ENCODE data around the gene OGDHL. TPM values are rescaled to one million over a fixed set of nuclear protein-coding genes. Genes with fewer than 3 reads are reported as not detected.

Gene OGDHL
- total RNA-seq, 2 experiments from 2014 or later = 0.09 to 0.35 TPM

GRCh38 chr10:49713266-49713665 lies 48.9 kb downstream of the OGDHL start:
- Mint-ChIP-seq H3K4me3 (no peak overlapping the region), H3K27ac (no peak overlapping the region), H3K27me3 (peaks cover 5% of the 10 kb centered on the region), H3K4me1 (no peaks in the 10 kb centered on the region), H3K36me3 (no peaks in the 10 kb centered on the region), H3K9me3 (ENCODE audit: low read depth) (no peaks in the 10 kb centered on the region)
- no peak for DNase-seq
- no peak for ATAC-seq
- CTCF ChIA-PET = no interaction called here

GRCh38 chr10:49711481-49711880 lies 50.6 kb downstream of the OGDHL start:
- no peak overlapping the region for H3K27ac Mint-ChIP-seq
- no peaks in the 10 kb centered on the region for H3K27me3 Mint-ChIP-seq
- H3K9me3 Mint-ChIP-seq (ENCODE audit: low read depth) = no peaks in the 10 kb centered on the region
- DNase-seq (no peak), ATAC-seq (no peak)
- CTCF ChIA-PET = no interaction called here
- H3K4me1 Mint-ChIP-seq = no peaks in the 10 kb centered on the region
- no peaks in the 10 kb centered on the region for H3K36me3 Mint-ChIP-seq
- no peak overlapping the region for H3K4me3 Mint-ChIP-seq

GRCh38 chr10:49710966-49711365 lies 51.2 kb downstream of the OGDHL start:
- Mint-ChIP-seq H3K4me1 (no peaks in the 10 kb centered on the region), H3K36me3 (no peaks in the 10 kb centered on the region), H3K27ac (no peak overlapping the region), H3K27me3 (peaks cover 3% of the 10 kb centered on the region), H3K4me3 (no peak overlapping the region), H3K9me3 (ENCODE audit: low read depth) (no peaks in the 10 kb centered on the region)
- DNase-seq (no peak), ATAC-seq (no peak)
- CTCF ChIA-PET = no interaction called here

GRCh38 chr10:49709934-49710333 lies 52.2 kb downstream of the OGDHL start:
- Mint-ChIP-seq H3K4me1 (no peaks in the 10 kb centered on the region), H3K36me3 (no peaks in the 10 kb centered on the region), H3K4me3 (no peak overlapping the region), H3K27ac (no peak overlapping the region), H3K27me3 (peaks cover 3% of the 10 kb centered on the region), H3K9me3 (ENCODE audit: low read depth) (no peaks in the 10 kb centered on the region)
- DNase-seq (no peak), ATAC-seq (no peak)
- CTCF ChIA-PET = no interaction called here

- CTCF ChIA-PET = no interaction called here
- no peaks in the 10 kb centered on the region for H3K36me3 Mint-ChIP-seq
- H3K4me1 Mint-ChIP-seq = no peaks in the 10 kb centered on the region
- ATAC-seq (no peak), DNase-seq (no peak)
- no peak overlapping the region for H3K4me3 Mint-ChIP-seq
- peaks cover 8% of the 10 kb centered on the region for H3K27me3 Mint-ChIP-seq
- no peaks in the 10 kb centered on the region for H3K9me3 Mint-ChIP-seq (ENCODE audit: low read depth)
- H3K27ac Mint-ChIP-seq = no peak overlapping the region
Observed at GRCh38 chr10:49707585-49707984, 54.5 kb downstream of the OGDHL start.

- peaks cover 10% of the 10 kb centered on the region for H3K27me3 Mint-ChIP-seq
- no peaks in the 10 kb centered on the region for H3K4me1 Mint-ChIP-seq
- H3K36me3 Mint-ChIP-seq = no peaks in the 10 kb centered on the region
- no peaks in the 10 kb centered on the region for H3K9me3 Mint-ChIP-seq (ENCODE audit: low read depth)
- no peak overlapping the region for H3K4me3 Mint-ChIP-seq
- no peak overlapping the region for H3K27ac Mint-ChIP-seq
- CTCF ChIA-PET = no interaction called here
- ATAC-seq (no peak), DNase-seq (no peak)
Observed at GRCh38 chr10:49700997-49701396, 61.1 kb downstream of the OGDHL start.

- Mint-ChIP-seq H3K27ac (no peak overlapping the region), H3K36me3 (no peaks in the 10 kb centered on the region), H3K9me3 (ENCODE audit: low read depth) (no peaks in the 10 kb centered on the region), H3K4me3 (no peak overlapping the region), H3K4me1 (no peaks in the 10 kb centered on the region), H3K27me3 (peaks cover 10% of the 10 kb centered on the region)
- ATAC-seq (no peak), DNase-seq (no peak)
- CTCF ChIA-PET = no interaction called here
Observed at GRCh38 chr10:49700211-49700610, 61.9 kb downstream of the OGDHL start.

- Mint-ChIP-seq H3K4me1 (no peaks in the 10 kb centered on the region), H3K36me3 (no peaks in the 10 kb centered on the region), H3K4me3 (no peak overlapping the region), H3K27ac (no peak overlapping the region), H3K9me3 (ENCODE audit: low read depth) (no peaks in the 10 kb centered on the region), H3K27me3 (peaks cover 12% of the 10 kb centered on the region)
- CTCF ChIA-PET = no interaction called here
- no peak for ATAC-seq
- no peak for DNase-seq
Observed at GRCh38 chr10:49698679-49699078, 63.4 kb downstream of the OGDHL start.

GRCh38 chr10:49696311-49696710 lies 65.8 kb downstream of the OGDHL start:
- no peak for DNase-seq
- Mint-ChIP-seq H3K27me3 (peaks cover 30% of the 10 kb centered on the region), H3K36me3 (no peaks in the 10 kb centered on the region), H3K4me1 (no peaks in the 10 kb centered on the region), H3K4me3 (no peak overlapping the region), H3K27ac (no peak overlapping the region), H3K9me3 (ENCODE audit: low read depth) (no peaks in the 10 kb centered on the region)
- no peak for ATAC-seq
- CTCF ChIA-PET = no interaction called here

GRCh38 chr10:49694466-49694865 lies 67.7 kb downstream of the OGDHL start:
- Mint-ChIP-seq H3K36me3 (peaks cover 1% of the 10 kb centered on the region), H3K27ac (no peak overlapping the region), H3K27me3 (peaks cover 43% of the 10 kb centered on the region), H3K4me1 (no peaks in the 10 kb centered on the region), H3K4me3 (no peak overlapping the region), H3K9me3 (ENCODE audit: low read depth) (no peaks in the 10 kb centered on the region)
- ATAC-seq = no peak
- DNase-seq = no peak
- CTCF ChIA-PET = no interaction called here

GRCh38 chr10:49691588-49691987 lies 70.5 kb downstream of the OGDHL start:
- Mint-ChIP-seq H3K36me3 (peaks cover 1% of the 10 kb centered on the region), H3K27me3 (peaks cover 64% of the 10 kb centered on the region), H3K9me3 (ENCODE audit: low read depth) (no peaks in the 10 kb centered on the region), H3K27ac (no peak overlapping the region), H3K4me3 (no peak overlapping the region), H3K4me1 (no peaks in the 10 kb centered on the region)
- CTCF ChIA-PET = no interaction called here
- DNase-seq (no peak), ATAC-seq (no peak)

- no peaks in the 10 kb centered on the region for H3K9me3 Mint-ChIP-seq (ENCODE audit: low read depth)
- peaks cover 1% of the 10 kb centered on the region for H3K36me3 Mint-ChIP-seq
- ATAC-seq (no peak), DNase-seq (no peak)
- CTCF ChIA-PET = no interaction called here
- peaks cover 64% of the 10 kb centered on the region for H3K27me3 Mint-ChIP-seq
- H3K27ac Mint-ChIP-seq = no peak overlapping the region
- H3K4me1 Mint-ChIP-seq = no peaks in the 10 kb centered on the region
- H3K4me3 Mint-ChIP-seq = no peak overlapping the region
Observed at GRCh38 chr10:49690698-49691356, 71.3 kb downstream of the OGDHL start.

GRCh38 chr10:49689882-49690510 lies 72.1 kb downstream of the OGDHL start:
- peaks cover 62% of the 10 kb centered on the region for H3K27me3 Mint-ChIP-seq
- H3K9me3 Mint-ChIP-seq (ENCODE audit: low read depth) = no peaks in the 10 kb centered on the region
- DNase-seq = no peak
- CTCF ChIA-PET = no interaction called here
- ATAC-seq = no peak
- no peaks in the 10 kb centered on the region for H3K4me1 Mint-ChIP-seq
- peaks cover 1% of the 10 kb centered on the region for H3K36me3 Mint-ChIP-seq
- H3K4me3 Mint-ChIP-seq = no peak overlapping the region
- H3K27ac Mint-ChIP-seq = no peak overlapping the region

- Mint-ChIP-seq H3K4me1 (no peaks in the 10 kb centered on the region), H3K36me3 (peaks cover 1% of the 10 kb centered on the region), H3K27ac (no peak overlapping the region), H3K27me3 (peaks cover 67% of the 10 kb centered on the region), H3K4me3 (no peak overlapping the region), H3K9me3 (ENCODE audit: low read depth) (no peaks in the 10 kb centered on the region)
- ATAC-seq = no peak
- CTCF ChIA-PET = no interaction called here
- DNase-seq = no peak
Observed at GRCh38 chr10:49688920-49689319, 73.2 kb downstream of the OGDHL start.

Measured in activated CD8-positive, alpha-beta memory T cell treated with anti-CD3 and anti-CD28 coated beads, Interleukin-2, amount 10 ng/mL, durations not matched to agents 7 days and 5 days (primary cell).